Neural cell (in vitro differentiated cells): ENCODE measurements around the gene ADARB2. TPM values are rescaled to one million over a fixed set of nuclear protein-coding genes. Genes with fewer than 3 reads are reported as not detected.

Source experiments
- H2AFZ ChIP-seq: fragments of 200-600, 300-800 bp; sonication (generic), shearing (Covaris generic); 2 replicates; pipeline ENCODE4 v1.6.0; 2014; ENCODE audit warnings: low read depth, mild to moderate bottlenecking, antibody characterized with exemption, low read length, moderate library complexity
- H3F3A ChIP-seq: fragments of 200-600 bp; shearing (Covaris generic); 2 replicates; pipeline ENCODE4 v1.6.1; 2016; ENCODE audit warnings: mild to moderate bottlenecking, moderate library complexity, mixed read lengths, antibody characterized with exemption, low read length; ENCODE audit not compliant: insufficient read depth, poor library complexity, severe bottlenecking
- H3K27ac ChIP-seq: fragments of 200-600, 300-800 bp; sonication (generic), shearing (Covaris generic); 2 replicates; pipeline ENCODE4 v1.5.1; 2014; ENCODE audit warnings: mild to moderate bottlenecking, low read length, moderate library complexity
- H3K27me3 ChIP-seq: fragments of 300-800, 200-600 bp; sonication (generic), shearing (Covaris generic); 2 replicates; pipeline ENCODE4 v1.6.0; 2014; ENCODE audit warnings: mild to moderate bottlenecking, low read depth, low read length, moderate library complexity; ENCODE audit not compliant: insufficient read depth
- H3K36me3 ChIP-seq: fragments of 300-800, 200-600 bp; sonication (generic), shearing (Covaris generic); 2 replicates; pipeline ENCODE4 v1.5.1; 2014; ENCODE audit warnings: mild to moderate bottlenecking, antibody characterized with exemption, low read length, moderate library complexity; ENCODE audit not compliant: insufficient read depth
- H3K4me2 ChIP-seq: fragments of 300-800, 200-600 bp; sonication (generic), shearing (Covaris generic); 2 replicates; pipeline ENCODE4 v1.6.0; 2014; ENCODE audit warnings: mild to moderate bottlenecking, low read length
- H3K4me3 ChIP-seq: fragments of 300-800, 200-600 bp; sonication (generic), shearing (Covaris generic); 2 replicates; pipeline ENCODE4 v1.5.1; 2014; ENCODE audit warnings: mild to moderate bottlenecking, low read length, moderate library complexity
- H3K79me2 ChIP-seq: fragments of 200-600 bp; shearing (Covaris generic); replicated peaks from 2 replicates; pipeline ENCODE4 v1.6.0; 2014; ENCODE audit warnings: mild to moderate bottlenecking, low read length, moderate library complexity; ENCODE audit not compliant: insufficient read depth
- H3K9ac ChIP-seq: fragments of 300-800, 200-600 bp; sonication (generic), shearing (Covaris generic); 2 replicates; pipeline ENCODE4 v1.6.1; 2016; ENCODE audit warnings: mild to moderate bottlenecking, low read length, mixed read lengths
- H3K9me2 ChIP-seq: fragments of 200-600 bp; shearing (Covaris generic); 2 replicates; pipeline ENCODE4 v1.6.1; 2016; ENCODE audit warnings: mild to moderate bottlenecking, low read length, mixed read lengths; ENCODE audit not compliant: insufficient read depth
- H3K9me3 ChIP-seq: fragments of 200-600, 300-800 bp; sonication (generic), shearing (Covaris generic); 2 replicates; pipeline ENCODE4 v1.6.1; 2016; ENCODE audit warnings: mild to moderate bottlenecking, mixed run types, low read length, moderate library complexity, mixed read lengths
- H4K20me1 ChIP-seq: fragments of 200-600 bp; shearing (Covaris generic); 2 replicates; pipeline ENCODE4 v1.6.1; 2016; ENCODE audit warnings: mild to moderate bottlenecking, mixed run types; ENCODE audit not compliant: insufficient read depth
- CTCF ChIP-seq: fragments of 450-650 bp; IDR thresholded peaks from 2 replicates; pipeline ENCODE4 v1.5.1; 2014; ENCODE audit warnings: antibody characterized with exemption, mild to moderate bottlenecking, moderate library complexity; ENCODE audit not compliant: poor library complexity, severe bottlenecking
- EP300 ChIP-seq: fragments of 450-650 bp; conservative IDR thresholded peaks from 2 replicates; pipeline ENCODE4 v1.6.1; 2014; ENCODE audit warnings: antibody characterized with exemption, mild to moderate bottlenecking, moderate library complexity; ENCODE audit not compliant: poor library complexity, severe bottlenecking
- EZH2 ChIP-seq: fragments of 200-600, 300-800 bp; shearing (Covaris generic), sonication (generic); IDR thresholded peaks from 2 replicates; pipeline ENCODE4 v1.6.1; 2014; ENCODE audit warnings: antibody characterized with exemption, low read length, borderline replicate concordance, mild to moderate bottlenecking; ENCODE audit not compliant: insufficient read depth, poor library complexity, severe bottlenecking
- MXI1 ChIP-seq: fragments of 450-650 bp; conservative IDR thresholded peaks from 2 replicates; pipeline ENCODE4 v1.6.1; 2014; ENCODE audit warnings: antibody characterized with exemption, mild to moderate bottlenecking; ENCODE audit not compliant: poor library complexity, severe bottlenecking
- POLR2AphosphoS5 ChIP-seq: IDR thresholded peaks from 2 replicates; pipeline ENCODE4 v1.6.1; 2012
- RAD21 ChIP-seq: fragments of 450-650 bp; conservative IDR thresholded peaks from 2 replicates; pipeline ENCODE4 v1.6.1; 2014; ENCODE audit warnings: antibody characterized with exemption, mild to moderate bottlenecking, moderate library complexity
- REST ChIP-seq: IDR thresholded peaks from 2 replicates; pipeline ENCODE4 v1.6.1; 2012; ENCODE audit warnings: borderline replicate concordance
- SMC3 ChIP-seq: fragments of 450-650 bp; conservative IDR thresholded peaks from 2 replicates; pipeline ENCODE4 v1.6.1; 2014; ENCODE audit warnings: antibody characterized with exemption, mild to moderate bottlenecking, moderate library complexity; ENCODE audit not compliant: poor library complexity
- TAF1 ChIP-seq: IDR thresholded peaks from 2 replicates; pipeline ENCODE4 v1.6.1; 2012; ENCODE audit warnings: low read depth
- polyA plus RNA-seq: library from polyadenylated mRNA; depleted of rRNA; stranded (reverse); fragments of >200 nt; gene quantifications from 2 replicates; pipeline ENCODE4 v1.2.3, GENCODE V29; 2014

ADARB2 gene
- polyA plus RNA-seq, 1 donor from 2014 or later: 3.6 TPM

GRCh38 chr10:1507436-1507835, 229.9 kb downstream of the ADARB2 start:
- H4K20me1 ChIP-seq: no peaks in the 10 kb centered on the region
- H3K27ac ChIP-seq: no peak overlapping the region
- no peaks in the 10 kb centered on the region for H3K9me3 ChIP-seq
- no peak overlapping the region for H3K4me3 ChIP-seq
- H2AFZ ChIP-seq: no peak overlapping the region
- TF ChIP-seq REST (no peak), EP300 (no peak), CTCF (no peak), MXI1 (no peak), TAF1 (no peak), SMC3 (no peak), RAD21 (no peak), EZH2 (no peak), POLR2AphosphoS5 (no peak)
- no peaks in the 10 kb centered on the region for H3F3A ChIP-seq
- H3K4me2 ChIP-seq: no peak overlapping the region
- H3K36me3 ChIP-seq: no peaks in the 10 kb centered on the region
- H3K79me2 ChIP-seq: no peaks in the 10 kb centered on the region
- no peaks in the 10 kb centered on the region for H3K9me2 ChIP-seq
- no peak overlapping the region for H3K9ac ChIP-seq
- no peaks in the 10 kb centered on the region for H3K27me3 ChIP-seq

- Histone ChIP-seq H3K4me2 (no peak overlapping the region), H3K9me2 (no peaks in the 10 kb centered on the region), H3K4me3 (no peak overlapping the region), H4K20me1 (no peaks in the 10 kb centered on the region), H2AFZ (no peak overlapping the region), H3K27me3 (no peaks in the 10 kb centered on the region), H3K9me3 (no peaks in the 10 kb centered on the region), H3F3A (no peaks in the 10 kb centered on the region), H3K9ac (no peak overlapping the region), H3K36me3 (no peaks in the 10 kb centered on the region), H3K27ac (no peak overlapping the region), H3K79me2 (no peaks in the 10 kb centered on the region)
- TF ChIP-seq RAD21 (no peak), POLR2AphosphoS5 (no peak), MXI1 (no peak), SMC3 (no peak), EP300 (no peak), EZH2 (no peak), CTCF (no peak), REST (no peak), TAF1 (no peak)
Measured at GRCh38 chr10:1504940-1505339, 232.4 kb downstream of the ADARB2 start.
